ENCODE data around the gene CRTC3. TPM values are rescaled to one million over a fixed set of nuclear protein-coding genes. Genes with fewer than 3 reads are reported as not detected.

The CRTC3 gene
- total and polyA plus RNA-seq, 2 of the 13 experiments (the other 11 are each of a cell fraction or from before 2014, with no cell fraction given): 8.4 to 11.8 TPM

DNA sequence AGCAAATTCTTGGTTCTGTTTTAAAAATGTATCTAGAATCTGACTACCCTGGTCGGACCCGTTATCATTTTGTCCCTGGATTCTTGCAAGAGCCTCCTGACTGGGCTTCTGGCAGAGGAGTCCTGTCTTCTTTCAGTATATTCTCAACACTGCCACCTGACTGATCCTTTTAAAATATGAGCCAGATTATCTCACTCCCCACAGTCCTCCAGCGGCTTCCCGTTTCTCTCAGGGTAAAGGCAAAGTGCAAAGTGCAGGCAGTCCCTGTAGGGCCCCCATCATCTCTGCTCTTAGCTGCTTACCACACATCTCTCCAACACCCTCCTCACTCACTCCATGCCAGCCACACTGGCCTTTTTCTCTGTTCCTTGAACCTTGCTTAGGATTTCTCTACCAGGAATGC, 28.4 kb downstream of the CRTC3 start (continued):
- TF ChIP-seq, protein P1, sequence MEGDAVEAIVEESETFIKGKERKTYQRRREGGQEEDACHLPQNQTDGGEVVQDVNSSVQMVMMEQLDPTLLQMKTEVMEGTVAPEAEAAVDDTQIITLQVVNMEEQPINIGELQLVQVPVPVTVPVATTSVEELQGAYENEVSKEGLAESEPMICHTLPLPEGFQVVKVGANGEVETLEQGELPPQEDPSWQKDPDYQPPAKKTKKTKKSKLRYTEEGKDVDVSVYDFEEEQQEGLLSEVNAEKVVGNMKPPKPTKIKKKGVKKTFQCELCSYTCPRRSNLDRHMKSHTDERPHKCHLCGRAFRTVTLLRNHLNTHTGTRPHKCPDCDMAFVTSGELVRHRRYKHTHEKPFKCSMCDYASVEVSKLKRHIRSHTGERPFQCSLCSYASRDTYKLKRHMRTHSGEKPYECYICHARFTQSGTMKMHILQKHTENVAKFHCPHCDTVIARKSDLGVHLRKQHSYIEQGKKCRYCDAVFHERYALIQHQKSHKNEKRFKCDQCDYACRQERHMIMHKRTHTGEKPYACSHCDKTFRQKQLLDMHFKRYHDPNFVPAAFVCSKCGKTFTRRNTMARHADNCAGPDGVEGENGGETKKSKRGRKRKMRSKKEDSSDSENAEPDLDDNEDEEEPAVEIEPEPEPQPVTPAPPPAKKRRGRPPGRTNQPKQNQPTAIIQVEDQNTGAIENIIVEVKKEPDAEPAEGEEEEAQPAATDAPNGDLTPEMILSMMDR (CRISPR knock-in tag; IDR thresholded peaks at IDR 0.05): peak; percentile 47
- TF ChIP-seq, protein P2, sequence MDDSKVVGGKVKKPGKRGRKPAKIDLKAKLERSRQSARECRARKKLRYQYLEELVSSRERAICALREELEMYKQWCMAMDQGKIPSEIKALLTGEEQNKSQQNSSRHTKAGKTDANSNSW (CRISPR knock-in tag; IDR thresholded peaks at IDR 0.05; ENCODE audit: borderline replicate concordance): no peak
- TF ChIP-seq SP140L (CRISPR knock-in tag; IDR thresholded peaks at IDR 0.05; ENCODE audit: borderline replicate concordance): no peak
- peak; percentile 44; the same call in 1 of the 2 replicates for TF ChIP-seq PPARG (CRISPR knock-in tag; conservative IDR thresholded peaks at IDR 0.05)
- TF ChIP-seq, protein P3, sequence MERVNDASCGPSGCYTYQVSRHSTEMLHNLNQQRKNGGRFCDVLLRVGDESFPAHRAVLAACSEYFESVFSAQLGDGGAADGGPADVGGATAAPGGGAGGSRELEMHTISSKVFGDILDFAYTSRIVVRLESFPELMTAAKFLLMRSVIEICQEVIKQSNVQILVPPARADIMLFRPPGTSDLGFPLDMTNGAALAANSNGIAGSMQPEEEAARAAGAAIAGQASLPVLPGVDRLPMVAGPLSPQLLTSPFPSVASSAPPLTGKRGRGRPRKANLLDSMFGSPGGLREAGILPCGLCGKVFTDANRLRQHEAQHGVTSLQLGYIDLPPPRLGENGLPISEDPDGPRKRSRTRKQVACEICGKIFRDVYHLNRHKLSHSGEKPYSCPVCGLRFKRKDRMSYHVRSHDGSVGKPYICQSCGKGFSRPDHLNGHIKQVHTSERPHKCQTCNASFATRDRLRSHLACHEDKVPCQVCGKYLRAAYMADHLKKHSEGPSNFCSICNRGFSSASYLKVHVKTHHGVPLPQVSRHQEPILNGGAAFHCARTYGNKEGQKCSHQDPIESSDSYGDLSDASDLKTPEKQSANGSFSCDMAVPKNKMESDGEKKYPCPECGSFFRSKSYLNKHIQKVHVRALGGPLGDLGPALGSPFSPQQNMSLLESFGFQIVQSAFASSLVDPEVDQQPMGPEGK (CRISPR knock-in tag; IDR thresholded peaks at IDR 0.05): peak; percentile 92
- no peak for TF ChIP-seq ZZZ3 (CRISPR knock-in tag; IDR thresholded peaks at IDR 0.05; ENCODE audit: borderline replicate concordance)
- no peak for TF ChIP-seq SOX6 (IDR thresholded peaks at IDR 0.05)
- TF ChIP-seq SOX6 (CRISPR knock-in tag; IDR thresholded peaks at IDR 0.05): peak; percentile 39; the same call in 1 of the 2 replicates
- TF ChIP-seq GABPA (IDR thresholded peaks at IDR 0.05; ENCODE audit: low read depth, low read length): no peak
- no peak for TF ChIP-seq GABPA (CRISPR knock-in tag; IDR thresholded peaks at IDR 0.05; ENCODE audit: low read depth)
- peak; percentile 53; the same call in 1 of the 2 replicates for TF ChIP-seq ZMYM3 (CRISPR knock-in tag; IDR thresholded peaks at IDR 0.05)
- TF ChIP-seq HOXA5 (CRISPR knock-in tag; IDR thresholded peaks at IDR 0.05): 0 out of 2 replicates have a peak, but pooled peaks have one; percentile 53
- peak; percentile 41; the same call in 1 of the 2 replicates for TF ChIP-seq POGZ (CRISPR knock-in tag; IDR thresholded peaks at IDR 0.05)
- 0 out of 2 replicates have a peak, but pooled peaks have one; percentile 18 for TF ChIP-seq CHD4 (IDR thresholded peaks at IDR 0.05; ENCODE audit: borderline replicate concordance, low read length)
- TF ChIP-seq HDAC1 (CRISPR knock-in tag; IDR thresholded peaks at IDR 0.05): peak; percentile 68
- peak; percentile 48; the same call in 1 of the 2 replicates for TF ChIP-seq ZNF629 (CRISPR knock-in tag; conservative IDR thresholded peaks at IDR 0.05)
- TF ChIP-seq FOXP1 (IDR thresholded peaks at IDR 0.05): no peak
- TF ChIP-seq FOXP1 (CRISPR knock-in tag; IDR thresholded peaks at IDR 0.05): peak; percentile 37; the same call in 1 of the 2 replicates
- TF ChIP-seq, protein P4, sequence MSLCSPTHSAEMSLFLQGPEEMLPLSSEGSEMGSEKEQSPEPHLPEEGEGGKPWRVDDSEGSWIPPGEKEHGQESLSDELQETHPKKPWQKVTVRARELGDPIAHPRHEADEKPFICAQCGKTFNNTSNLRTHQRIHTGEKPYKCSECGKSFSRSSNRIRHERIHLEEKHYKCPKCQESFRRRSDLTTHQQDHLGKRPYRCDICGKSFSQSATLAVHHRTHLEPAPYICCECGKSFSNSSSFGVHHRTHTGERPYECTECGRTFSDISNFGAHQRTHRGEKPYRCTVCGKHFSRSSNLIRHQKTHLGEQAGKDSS (CRISPR knock-in tag; IDR thresholded peaks at IDR 0.05; ENCODE audit: borderline replicate concordance, low read depth): peak; percentile 51; the same call in 1 of the 2 replicates
- no peak for TF ChIP-seq ZNF792 (CRISPR knock-in tag; IDR thresholded peaks at IDR 0.05)
- TF ChIP-seq, protein P5, sequence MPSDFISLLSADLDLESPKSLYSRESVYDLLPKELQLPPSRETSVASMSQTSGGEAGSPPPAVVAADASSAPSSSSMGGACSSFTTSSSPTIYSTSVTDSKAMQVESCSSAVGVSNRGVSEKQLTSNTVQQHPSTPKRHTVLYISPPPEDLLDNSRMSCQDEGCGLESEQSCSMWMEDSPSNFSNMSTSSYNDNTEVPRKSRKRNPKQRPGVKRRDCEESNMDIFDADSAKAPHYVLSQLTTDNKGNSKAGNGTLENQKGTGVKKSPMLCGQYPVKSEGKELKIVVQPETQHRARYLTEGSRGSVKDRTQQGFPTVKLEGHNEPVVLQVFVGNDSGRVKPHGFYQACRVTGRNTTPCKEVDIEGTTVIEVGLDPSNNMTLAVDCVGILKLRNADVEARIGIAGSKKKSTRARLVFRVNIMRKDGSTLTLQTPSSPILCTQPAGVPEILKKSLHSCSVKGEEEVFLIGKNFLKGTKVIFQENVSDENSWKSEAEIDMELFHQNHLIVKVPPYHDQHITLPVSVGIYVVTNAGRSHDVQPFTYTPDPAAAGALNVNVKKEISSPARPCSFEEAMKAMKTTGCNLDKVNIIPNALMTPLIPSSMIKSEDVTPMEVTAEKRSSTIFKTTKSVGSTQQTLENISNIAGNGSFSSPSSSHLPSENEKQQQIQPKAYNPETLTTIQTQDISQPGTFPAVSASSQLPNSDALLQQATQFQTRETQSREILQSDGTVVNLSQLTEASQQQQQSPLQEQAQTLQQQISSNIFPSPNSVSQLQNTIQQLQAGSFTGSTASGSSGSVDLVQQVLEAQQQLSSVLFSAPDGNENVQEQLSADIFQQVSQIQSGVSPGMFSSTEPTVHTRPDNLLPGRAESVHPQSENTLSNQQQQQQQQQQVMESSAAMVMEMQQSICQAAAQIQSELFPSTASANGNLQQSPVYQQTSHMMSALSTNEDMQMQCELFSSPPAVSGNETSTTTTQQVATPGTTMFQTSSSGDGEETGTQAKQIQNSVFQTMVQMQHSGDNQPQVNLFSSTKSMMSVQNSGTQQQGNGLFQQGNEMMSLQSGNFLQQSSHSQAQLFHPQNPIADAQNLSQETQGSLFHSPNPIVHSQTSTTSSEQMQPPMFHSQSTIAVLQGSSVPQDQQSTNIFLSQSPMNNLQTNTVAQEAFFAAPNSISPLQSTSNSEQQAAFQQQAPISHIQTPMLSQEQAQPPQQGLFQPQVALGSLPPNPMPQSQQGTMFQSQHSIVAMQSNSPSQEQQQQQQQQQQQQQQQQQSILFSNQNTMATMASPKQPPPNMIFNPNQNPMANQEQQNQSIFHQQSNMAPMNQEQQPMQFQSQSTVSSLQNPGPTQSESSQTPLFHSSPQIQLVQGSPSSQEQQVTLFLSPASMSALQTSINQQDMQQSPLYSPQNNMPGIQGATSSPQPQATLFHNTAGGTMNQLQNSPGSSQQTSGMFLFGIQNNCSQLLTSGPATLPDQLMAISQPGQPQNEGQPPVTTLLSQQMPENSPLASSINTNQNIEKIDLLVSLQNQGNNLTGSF (CRISPR knock-in tag; IDR thresholded peaks at IDR 0.05): no peak
- peak; percentile 27; the same call in 1 of the 2 replicates for TF ChIP-seq RARA (CRISPR knock-in tag; IDR thresholded peaks at IDR 0.05)
- peak; percentile 61; the same call in 1 of the 2 replicates for TF ChIP-seq HOXA3 (CRISPR knock-in tag; IDR thresholded peaks at IDR 0.05)
